Measurements from ENCODE around the gene INPP5D.

- no peak for TF ChIP-seq CTCF (IDR thresholded peaks at IDR 0.05; ENCODE audit: low read depth, low read length)
- no peak for TF ChIP-seq EZH2phosphoT487 (IDR thresholded peaks at IDR 0.05; ENCODE audit: low read depth)
Observed at GRCh38 chr2:233068762-233069418, 8.7 kb downstream of the INPP5D start.

All from OCI-LY3 (cell line).